NB4 (cell line): ENCODE measurements around the gene TEX55.
"Not testable (repeated sequence)": the region's sequence is repeated elsewhere in the genome, so short reads cannot be mapped to it uniquely, and the experiment has no call there.

Experiments used
- MAX ChIP-seq: IDR thresholded peaks from 2 replicates; pipeline ENCODE4 v1.6.1; 2011; ENCODE audit warnings: low read depth, low read length
- POLR2A ChIP-seq: IDR thresholded peaks from 2 replicates; pipeline ENCODE4 v1.6.1; 2011; ENCODE audit warnings: mild to moderate bottlenecking; ENCODE audit not compliant: insufficient read length; ENCODE audit errors: extremely low read depth
- TF ChIP-seq, protein P1 (sequence below): IDR thresholded peaks from one replicate; pipeline ENCODE4 v1.5.1; 2012; ENCODE audit warnings: low read depth, low read length

DNA sequence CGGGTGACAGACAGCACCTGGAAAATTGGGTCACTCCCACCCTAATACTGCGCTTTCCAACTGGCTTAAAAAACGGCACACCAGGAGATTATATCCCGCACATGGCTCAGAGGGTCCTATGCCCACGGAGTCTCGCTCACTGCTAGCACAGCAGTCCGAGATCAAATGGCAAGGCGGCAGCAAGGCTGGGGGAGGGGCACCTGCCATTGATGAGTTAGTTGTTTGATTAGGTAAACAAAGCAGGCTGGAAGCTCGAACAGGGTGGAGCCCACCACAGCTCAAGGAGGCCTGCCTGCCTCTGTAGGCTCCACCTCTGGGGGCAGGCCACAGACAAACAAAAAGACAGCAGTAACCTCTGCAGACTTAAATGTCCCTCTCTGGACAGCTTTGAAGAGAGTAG lies 18.8 kb downstream of the TEX55 start:
- not testable (repeated sequence) for TF ChIP-seq POLR2A, MAX
- TF ChIP-seq, protein P1, sequence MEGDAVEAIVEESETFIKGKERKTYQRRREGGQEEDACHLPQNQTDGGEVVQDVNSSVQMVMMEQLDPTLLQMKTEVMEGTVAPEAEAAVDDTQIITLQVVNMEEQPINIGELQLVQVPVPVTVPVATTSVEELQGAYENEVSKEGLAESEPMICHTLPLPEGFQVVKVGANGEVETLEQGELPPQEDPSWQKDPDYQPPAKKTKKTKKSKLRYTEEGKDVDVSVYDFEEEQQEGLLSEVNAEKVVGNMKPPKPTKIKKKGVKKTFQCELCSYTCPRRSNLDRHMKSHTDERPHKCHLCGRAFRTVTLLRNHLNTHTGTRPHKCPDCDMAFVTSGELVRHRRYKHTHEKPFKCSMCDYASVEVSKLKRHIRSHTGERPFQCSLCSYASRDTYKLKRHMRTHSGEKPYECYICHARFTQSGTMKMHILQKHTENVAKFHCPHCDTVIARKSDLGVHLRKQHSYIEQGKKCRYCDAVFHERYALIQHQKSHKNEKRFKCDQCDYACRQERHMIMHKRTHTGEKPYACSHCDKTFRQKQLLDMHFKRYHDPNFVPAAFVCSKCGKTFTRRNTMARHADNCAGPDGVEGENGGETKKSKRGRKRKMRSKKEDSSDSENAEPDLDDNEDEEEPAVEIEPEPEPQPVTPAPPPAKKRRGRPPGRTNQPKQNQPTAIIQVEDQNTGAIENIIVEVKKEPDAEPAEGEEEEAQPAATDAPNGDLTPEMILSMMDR, result not testable (repeated sequence)
